Lung (tissue), 12 donors: ENCODE measurements around the gene PLEKHF1. TPM values are rescaled to one million over a fixed set of nuclear protein-coding genes. Genes with fewer than 3 reads are reported as not detected.

Source experiments
- ATAC-seq: fragments of 200-7000 bp; cut with Tn5 transposase; one replicate; pipeline ENCODE4 v1.9.1; 2020; ENCODE audit warnings: moderate number of reproducible peaks; ENCODE audit not compliant: insufficient read depth, low FRiP score
- DNase-seq, 3 donors: peaks; one replicate each; pipeline ENCODE4 v3.0.0-alpha.2; 2013 to 2017
- H3K27ac ChIP-seq, 2 donors: one replicate each; pipeline ENCODE4 v1.5.1; 2013; ENCODE audit warnings: mild to moderate bottlenecking in 2 of 2, moderate library complexity in 2 of 2, control low read depth in 1 of 2, inconsistent platforms in 1 of 2, low read depth in 1 of 2, low read length in 1 of 2
- H3K27me3 ChIP-seq, 3 donors: one replicate each; pipeline ENCODE4 v1.5.1; 2013; ENCODE audit warnings: low read length in 2 of 3; ENCODE audit not compliant: control insufficient read depth in 3 of 3, insufficient read depth in 3 of 3
- H3K36me3 ChIP-seq, 4 donors: one replicate each; pipeline ENCODE4 v1.5.1; 2013; ENCODE audit warnings: low read length in 4 of 4, mild to moderate bottlenecking in 1 of 4, moderate library complexity in 1 of 4; ENCODE audit not compliant: control insufficient read depth in 4 of 4, insufficient read depth in 4 of 4
- H3K4me1 ChIP-seq, 5 donors: one replicate each; pipeline ENCODE4 v1.5.1; 2013; ENCODE audit warnings: low read length in 5 of 5, mild to moderate bottlenecking in 2 of 5, moderate library complexity in 1 of 5; ENCODE audit not compliant: control insufficient read depth in 5 of 5, insufficient read depth in 5 of 5
- H3K4me3 ChIP-seq: one replicate; pipeline ENCODE4 v1.5.1; 2013; ENCODE audit warnings: mild to moderate bottlenecking, control low read depth, moderate library complexity
- H3K9ac ChIP-seq, 2 donors: one replicate each; pipeline ENCODE4 v1.5.1; 2013; ENCODE audit warnings: low read length in 2 of 2, control low read depth in 1 of 2; ENCODE audit not compliant: insufficient read depth in 1 of 2
- H3K9me3 ChIP-seq, 4 donors: one replicate each; pipeline ENCODE4 v1.5.1; 2013; ENCODE audit warnings: low read length in 3 of 4, mild to moderate bottlenecking in 1 of 4, moderate library complexity in 1 of 4; ENCODE audit not compliant: control insufficient read depth in 4 of 4, insufficient read depth in 3 of 4
- CTCF ChIP-seq: IDR thresholded peaks from 2 replicates; pipeline ENCODE4 v1.5.1; 2012; ENCODE audit warnings: mild to moderate bottlenecking; ENCODE audit errors: control extremely low read depth, extremely low read depth
- WGBS, 2 donors: extraction: QIAGEN DNeasy Blood & Tissue Kit; methylation state at CpG; one replicate each; pipeline ENCODE4 v1.1.7; 2013; 5-methylcytosine and 5-hydroxymethylcytosine counted together
- polyA plus RNA-seq, 2 donors: library from polyadenylated mRNA; stranded (reverse); fragments of 200-250 nt; gene quantifications; one replicate each; pipeline ENCODE4 v1.2.1, GENCODE V29; 2013
- total RNA-seq, 2 donors: library from RNA; depleted of rRNA in 1 of 2; stranded (reverse); fragments of >200 nt in 1 of 2; gene quantifications; one replicate each; pipeline ENCODE4 v1.2.1, GENCODE V29; 2014 to 2021
- donor health status: control.
- donor health status: control.
- donor health status: Bipolar disorder and iron deficiency.
- donor health status: healthy.
- donor health status: DM: yes; HTN: yes; CAD: no.

The PLEKHF1 gene
- total and polyA plus RNA-seq, 4 donors: 5.7 to 13.2 (median 10.4) TPM

- TF ChIP-seq CTCF: peak; percentile 77
- H3K36me3 ChIP-seq: no peaks in the 10 kb centered on the region
- no peak overlapping the region for H3K27ac ChIP-seq
- H3K4me3 ChIP-seq: no peak overlapping the region
- DNase-seq: peak; percentile 43 to 62 (median 55)
- H3K4me1 ChIP-seq: peaks cover 0 to 1% (median 0%) of the 10 kb centered on the region in 5 donors
- WGBS, 2 donors: 70 to 77% methylated on average over 19 of the region's 19 CpGs
- H3K27me3 ChIP-seq: no peaks in the 10 kb centered on the region
- no peak overlapping the region for H3K9ac ChIP-seq
- peak; percentile 82 for ATAC-seq
- peaks cover 0 to 3% (median 0%) of the 10 kb centered on the region in 4 donors for H3K9me3 ChIP-seq
These were observed 29.7 kb downstream of the PLEKHF1 start for GRCh38 chr19:29694669-29695627.

GRCh38 chr19:29695765-29696564 lies 30.7 kb downstream of the PLEKHF1 start:
- DNase-seq (no peak), ATAC-seq (no peak)
- no peak overlapping the region for H3K4me3 ChIP-seq
- H3K9ac ChIP-seq: no peak overlapping the region
- H3K9me3 ChIP-seq: no peaks in the 10 kb centered on the region
- H3K4me1 ChIP-seq: peaks cover 0 to 1% (median 0%) of the 10 kb centered on the region in 5 donors
- H3K27me3 ChIP-seq: no peaks in the 10 kb centered on the region
- no peaks in the 10 kb centered on the region for H3K36me3 ChIP-seq
- no peak for TF ChIP-seq CTCF
- WGBS, 2 donors: 86 to 93% methylated on average over 6 of the region's 6 CpGs
- H3K27ac ChIP-seq: no peak overlapping the region

GRCh38 chr19:29696565-29696846 lies 31.2 kb downstream of the PLEKHF1 start:
- Histone ChIP-seq H3K4me3 (no peak overlapping the region), H3K27ac (no peak overlapping the region), H3K9ac (no peak overlapping the region), H3K27me3 (no peaks in the 10 kb centered on the region), H3K4me1 (peaks cover 0 to 1% (median 0%) of the 10 kb centered on the region in 5 donors), H3K36me3 (no peaks in the 10 kb centered on the region), H3K9me3 (no peaks in the 10 kb centered on the region)
- ATAC-seq: no peak
- no peak for DNase-seq
- no peak for TF ChIP-seq CTCF
- 50 to 94% methylated on average over 2 of the region's 2 CpGs for WGBS, 2 donors
